HG03558 (cell line): ENCODE results near the gene SLC13A3.
A peak's percentile ranks its signal among the peaks of the same experiment; 100 is the strongest.

Experiments
- ATAC-seq: cut with Tn5 transposase; IDR thresholded peaks from one replicate; pipeline ENCODE4 v1.9.1; 2021; ENCODE audit warnings: moderate number of reproducible peaks; ENCODE audit not compliant: unreplicated experiment; ENCODE audit errors: extremely low read depth

SLC13A3 gene

DNA sequence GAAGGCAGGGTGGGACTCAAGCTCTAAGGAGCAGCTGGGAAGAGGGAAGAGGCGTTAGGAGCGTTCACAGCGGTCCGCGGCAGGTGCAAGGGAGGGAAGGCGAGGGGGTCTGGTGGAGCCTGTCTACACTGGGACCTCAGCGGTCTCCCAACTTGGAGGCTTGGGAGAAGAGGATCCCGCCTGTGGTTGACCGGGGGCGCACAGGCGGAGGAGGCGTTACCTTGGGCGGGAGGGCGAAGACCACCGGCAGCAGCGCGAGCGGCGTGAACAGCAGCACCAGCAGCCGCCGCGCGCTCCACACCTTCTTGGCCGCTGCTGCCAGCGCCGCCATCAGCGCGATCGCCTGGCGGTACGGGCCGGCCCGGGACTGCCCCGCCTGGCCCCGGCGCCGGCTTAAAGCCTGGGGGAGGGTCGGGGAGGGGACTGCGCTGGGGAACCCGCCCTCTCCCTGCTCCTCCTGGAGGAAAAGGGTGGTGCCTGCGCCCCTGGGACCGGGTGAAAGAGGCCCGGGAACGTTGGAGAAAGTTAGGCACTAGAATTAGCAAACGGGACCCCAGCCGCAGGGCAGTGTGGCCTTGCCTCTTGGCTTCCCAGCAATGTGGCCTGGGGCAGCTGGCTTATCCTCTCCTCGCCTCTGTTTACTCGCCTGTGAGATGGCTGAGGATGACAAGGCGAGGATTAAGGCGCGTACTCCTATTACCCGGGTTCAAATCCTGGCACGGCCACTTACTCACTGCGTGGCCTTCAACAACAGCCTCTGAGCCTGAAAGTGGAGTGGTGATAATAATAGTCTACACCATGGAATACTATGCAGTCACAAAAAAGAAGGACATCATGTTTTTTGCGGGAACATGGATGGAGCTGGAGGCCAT lies at the start of gene SLC13A3:
Gene SLC13A3 (minus strand): TSS at position 369 of the 872 bp plus-strand sequence. CDS start 38 bp downstream, at position 331.
- no peak for ATAC-seq

- no peak for ATAC-seq
Measured at GRCh38 chr20:46701057-46701456, 49.8 kb upstream of the SLC13A3 start.

DNA sequence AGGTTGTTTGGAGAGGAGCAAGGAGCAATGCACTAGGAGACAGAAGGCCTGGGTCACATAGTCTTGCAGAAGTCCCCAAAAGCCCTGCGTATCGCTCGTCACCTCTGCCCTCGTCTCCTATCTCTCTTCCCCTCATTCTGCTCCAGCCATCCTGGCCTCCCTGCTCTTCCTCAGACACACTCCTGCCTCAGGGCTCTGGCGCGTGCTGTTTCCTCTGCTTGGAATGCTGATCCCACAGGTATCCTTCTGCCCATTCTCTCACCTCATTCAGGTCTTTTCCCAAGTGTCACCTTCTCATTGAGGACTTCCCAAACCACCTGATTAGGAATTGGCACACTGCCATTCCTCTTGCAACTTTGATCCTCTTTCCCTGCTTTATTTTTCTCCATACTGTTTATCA lies 49.2 kb upstream of the SLC13A3 start:
- ATAC-seq: no peak

DNA sequence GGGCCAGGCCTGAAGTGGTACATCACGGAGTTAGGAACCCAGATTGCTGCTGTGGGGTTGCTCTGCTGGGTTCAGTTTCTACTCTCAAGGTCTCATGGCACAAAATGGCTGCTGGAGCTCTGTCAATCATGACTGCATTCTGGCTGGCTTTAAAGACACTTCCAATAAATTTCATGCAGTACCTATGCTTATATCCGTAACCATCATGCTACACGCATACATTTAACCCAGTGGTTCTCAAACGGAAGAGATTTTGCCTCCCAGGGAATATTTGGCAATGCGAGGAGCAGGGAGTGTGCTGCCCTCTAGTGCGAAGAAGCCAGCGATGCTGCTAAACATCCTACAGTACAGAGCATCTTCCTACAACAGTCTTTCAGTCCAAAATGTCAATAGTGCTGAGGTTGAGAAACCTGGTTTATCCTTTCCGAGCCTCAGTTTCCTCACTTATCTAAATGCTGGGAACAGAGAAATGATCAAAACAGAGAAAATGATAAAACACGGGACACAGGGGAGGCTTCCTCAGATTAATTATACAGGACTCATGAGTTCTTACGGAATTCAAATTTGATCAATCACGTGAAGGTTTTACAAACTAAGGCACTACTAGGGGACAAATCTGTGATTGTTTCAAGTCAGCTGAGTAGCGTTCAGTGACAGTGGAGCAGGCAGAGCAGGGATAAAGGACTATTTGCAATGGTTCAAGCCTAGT lies 48.5 kb upstream of the SLC13A3 start:
- no peak for ATAC-seq

DNA sequence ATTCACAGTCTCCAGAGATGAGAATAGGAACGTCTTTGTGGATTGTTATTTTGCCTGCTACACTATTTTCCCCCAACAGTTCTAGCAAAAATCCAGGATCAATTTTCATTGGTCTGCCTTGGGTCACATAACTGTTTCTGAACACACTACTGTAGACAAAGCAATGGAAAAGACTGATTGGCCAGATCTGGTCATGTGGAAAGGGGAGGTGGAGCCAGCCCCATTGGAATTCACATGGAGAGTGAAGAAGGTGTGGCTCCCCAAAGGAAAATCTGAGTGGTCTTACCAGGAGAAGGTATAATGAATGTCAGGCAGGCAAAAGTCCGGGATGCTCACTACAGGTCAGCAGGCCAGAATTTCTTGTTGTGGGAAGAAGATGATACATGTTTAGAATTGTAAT lies 47.5 kb upstream of the SLC13A3 start:
- no peak for ATAC-seq

DNA sequence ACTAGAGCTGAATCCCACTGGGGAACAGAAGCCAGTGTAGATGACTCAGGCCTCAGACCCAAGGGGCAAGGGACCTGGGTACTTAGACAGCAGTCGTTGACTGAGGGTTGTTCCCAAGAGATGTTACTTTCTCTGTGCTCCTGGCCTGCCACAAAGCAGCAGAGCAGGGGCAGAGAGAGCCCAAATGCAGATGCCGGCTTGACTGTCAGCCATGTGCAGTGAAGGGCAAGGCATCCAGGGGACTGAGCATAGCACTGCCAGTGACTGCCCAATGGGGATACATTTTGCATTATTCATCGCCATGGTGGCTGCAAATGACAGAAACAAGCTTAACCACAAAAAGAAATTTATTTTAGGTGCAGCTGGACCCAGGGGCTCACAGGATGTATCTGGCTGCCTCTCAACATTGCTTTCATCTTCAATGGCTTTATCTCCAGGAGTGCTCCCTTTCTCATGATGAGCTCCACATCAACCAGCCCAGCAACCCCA lies 45.6 kb upstream of the SLC13A3 start:
- ATAC-seq: no peak

- no peak for ATAC-seq
Measured at GRCh38 chr20:46695892-46696291, 44.6 kb upstream of the SLC13A3 start.

GRCh38 chr20:46694484-46694883 lies 43.2 kb upstream of the SLC13A3 start:
- no peak for ATAC-seq

DNA sequence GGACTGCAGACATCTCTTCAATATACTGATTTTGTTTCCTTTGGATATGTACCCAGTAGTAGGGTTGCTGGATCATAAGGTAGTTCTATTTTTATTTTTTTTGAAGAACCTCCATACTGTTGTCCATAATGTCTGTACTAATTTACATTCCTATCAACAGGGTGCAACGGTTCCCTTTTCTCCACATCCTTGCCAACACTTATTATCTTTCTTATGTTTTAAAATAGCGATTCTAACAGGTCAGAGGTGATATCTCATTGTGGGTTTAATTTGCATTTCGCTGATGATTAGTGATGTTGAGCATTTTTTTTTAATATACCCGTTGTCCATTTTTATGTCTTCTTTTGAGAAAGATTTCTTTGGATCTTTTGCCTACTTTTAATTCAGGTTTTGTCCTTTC lies 39.9 kb upstream of the SLC13A3 start:
- ATAC-seq: no peak

DNA sequence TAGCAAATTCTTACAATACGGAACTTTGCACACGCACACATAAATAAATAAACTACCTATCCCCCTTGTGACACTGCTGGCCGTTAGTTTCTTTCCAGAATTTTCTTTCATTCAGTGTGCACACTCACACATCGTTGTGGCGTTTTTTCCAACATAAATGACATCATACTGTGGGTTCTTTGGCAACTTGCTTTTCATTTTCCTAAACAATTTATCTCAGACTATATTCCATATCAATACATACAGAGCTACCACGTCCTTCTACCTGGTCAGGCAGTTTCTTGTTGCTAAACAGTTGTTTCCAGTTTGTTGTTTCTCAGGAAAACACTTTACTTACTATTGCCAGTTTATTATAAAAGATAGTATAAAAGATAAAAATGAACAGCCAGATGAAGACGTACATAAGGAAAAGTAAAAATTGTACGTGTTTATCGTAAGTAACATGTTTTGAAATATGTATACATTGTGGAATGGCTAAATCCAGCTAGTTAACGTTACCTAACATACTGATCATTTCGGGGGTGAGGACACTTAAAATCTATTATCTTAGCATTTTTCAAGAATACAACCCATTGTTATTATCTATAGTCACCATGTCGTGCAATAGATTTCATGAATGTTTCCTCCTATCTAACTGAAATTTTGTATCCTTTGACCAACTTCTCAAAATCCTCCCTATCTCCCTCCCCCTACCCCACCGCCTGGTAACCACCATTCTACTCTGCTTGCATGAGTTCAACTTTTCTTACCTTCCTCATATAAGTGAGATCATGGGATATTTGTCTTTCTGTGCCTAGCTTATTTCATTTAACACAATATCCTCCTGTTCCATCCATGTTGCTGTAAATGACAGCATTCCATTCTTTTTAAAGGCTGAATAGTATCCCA lies 39.2 kb upstream of the SLC13A3 start:
- no peak for ATAC-seq

GRCh38 chr20:46689754-46690085 lies 38.5 kb upstream of the SLC13A3 start:
- ATAC-seq: no peak

DNA sequence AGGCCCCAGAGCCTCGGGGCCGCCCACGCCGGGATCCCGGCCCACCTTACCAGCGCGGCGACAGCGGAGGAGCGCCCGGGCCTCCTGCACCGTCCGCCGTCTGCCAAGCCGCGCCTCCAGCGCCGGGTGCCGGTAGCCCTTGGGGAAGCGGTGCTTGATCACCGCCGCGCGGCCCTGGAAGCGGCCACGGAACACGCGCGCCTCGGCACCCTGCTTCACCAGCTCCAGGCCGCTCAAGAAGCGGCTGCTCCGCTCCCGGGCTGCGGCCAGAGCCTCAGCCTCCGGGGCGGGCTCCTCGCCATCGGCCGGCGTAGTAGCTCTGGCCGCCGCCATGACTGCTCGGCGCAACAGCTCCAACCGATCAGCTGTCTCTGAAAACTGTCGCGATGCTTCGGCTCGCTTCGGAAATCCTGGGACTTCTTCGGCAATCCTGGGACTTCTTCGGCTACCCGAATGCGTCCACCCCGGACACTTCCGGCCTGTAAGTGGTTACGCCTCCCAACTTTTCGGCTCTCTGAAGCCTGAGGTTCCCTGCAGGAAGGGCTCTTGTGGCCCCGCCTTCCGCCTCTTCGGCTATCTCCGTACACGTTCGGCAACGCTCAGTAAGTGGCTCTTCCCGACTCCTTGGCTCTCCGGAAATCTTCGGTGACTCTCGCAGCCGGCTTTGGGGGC lies 38.0 kb upstream of the SLC13A3 start, which contains the start of gene TP53RK:
Gene TP53RK (minus strand): TSS at position 363 of the 672 bp plus-strand sequence. CDS start 30 bp downstream, at position 333.
- peak; percentile 72 for ATAC-seq

GRCh38 chr20:46688151-46689081 lies 37.2 kb upstream of the SLC13A3 start:
- ATAC-seq: no peak

DNA sequence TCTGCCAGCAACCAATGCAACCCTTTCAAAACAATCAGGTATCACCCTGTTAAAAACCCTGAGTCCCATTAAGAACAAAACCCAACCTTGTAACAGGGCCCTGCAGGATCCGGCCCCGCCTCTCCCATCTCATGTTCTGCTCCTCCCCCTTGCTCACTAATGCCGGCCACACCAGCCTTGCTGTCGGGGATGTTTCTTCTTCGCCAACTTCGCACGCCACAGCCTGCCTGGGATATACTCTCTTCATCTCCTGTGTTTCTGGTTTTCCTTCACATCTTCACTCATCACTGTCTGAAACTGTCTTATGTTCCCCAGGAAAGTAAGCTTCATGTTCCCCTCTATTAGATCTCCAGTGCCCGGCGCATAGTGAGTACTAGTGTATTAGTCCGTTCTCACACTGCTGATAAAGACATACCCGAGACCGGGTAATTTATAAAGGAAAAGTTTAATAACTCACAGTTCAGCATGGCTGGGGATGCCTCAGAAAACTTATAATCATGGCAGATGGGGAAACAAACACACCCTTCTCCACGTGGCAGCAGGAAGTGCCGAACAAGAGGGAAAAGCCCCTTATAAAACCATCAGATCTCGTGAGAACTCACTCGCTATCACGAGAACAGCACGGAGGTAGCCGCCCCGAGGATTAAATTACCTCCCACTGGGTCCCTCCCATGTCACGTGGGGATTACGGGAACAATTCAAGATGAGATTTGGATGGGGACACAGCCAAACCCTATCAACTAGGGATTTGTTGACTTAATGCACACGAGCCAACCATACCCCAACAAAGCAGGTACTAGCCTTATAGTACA lies 32.9 kb upstream of the SLC13A3 start:
- no peak for ATAC-seq

- ATAC-seq: no peak
Measured at GRCh38 chr20:46683668-46683938, 32.3 kb upstream of the SLC13A3 start.

DNA sequence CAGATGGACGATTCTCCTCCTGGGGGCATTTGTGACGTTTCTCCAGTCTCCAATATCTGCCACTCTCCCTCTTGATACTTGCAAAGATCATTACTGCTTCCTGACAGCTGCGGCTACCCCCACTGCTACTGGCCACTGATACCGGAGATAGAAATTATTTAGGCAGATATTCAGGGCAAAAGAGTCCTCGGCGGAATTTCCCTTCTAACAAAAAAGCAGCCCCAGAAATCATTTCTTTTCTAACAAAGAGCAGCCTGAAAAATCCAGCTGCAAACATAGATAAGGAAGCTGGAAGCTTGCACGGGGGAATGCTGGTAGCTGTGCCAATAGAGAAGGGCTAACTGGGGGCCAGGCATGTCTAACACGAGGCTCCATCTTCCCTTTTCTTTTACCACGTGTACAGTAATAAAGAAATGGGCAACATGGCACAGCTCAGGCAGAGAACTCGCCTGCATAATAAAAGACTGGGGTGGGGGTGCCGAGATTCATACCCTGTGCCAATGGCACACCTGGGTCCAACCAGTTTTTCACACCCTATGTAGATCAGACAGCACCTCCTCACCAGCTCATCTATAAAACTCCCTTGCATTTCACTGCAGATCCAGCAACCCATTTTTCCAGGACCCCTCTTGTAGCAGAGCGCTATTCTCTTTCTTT lies 31.9 kb upstream of the SLC13A3 start:
- no peak for ATAC-seq

- no peak for ATAC-seq
Measured at GRCh38 chr20:46682063-46682821, 31.0 kb upstream of the SLC13A3 start.
